ENCODE data around the gene TMEM130.
"Not testable (repeated sequence)": the region's sequence is repeated elsewhere in the genome, so short reads cannot be mapped to it uniquely, and the experiment has no call there.

TMEM130 gene

GRCh38 chr7:98877146-98877545 is 7.3 kb upstream of the TMEM130 start:
- no peak for DNase-seq (ENCODE audit: low read depth)

GRCh38 chr7:98875501-98875900 is 5.7 kb upstream of the TMEM130 start:
- DNase-seq (ENCODE audit: low read depth) = no peak

GRCh38 chr7:98874942-98875341 is 5.1 kb upstream of the TMEM130 start:
- no peak for DNase-seq (ENCODE audit: low read depth)

- not testable (repeated sequence) for DNase-seq (ENCODE audit: low read depth)
Measured at GRCh38 chr7:98873610-98874009, 3.8 kb upstream of the TMEM130 start.

- no peak for DNase-seq (ENCODE audit: low read depth)
Measured at GRCh38 chr7:98872328-98872924, 2.6 kb upstream of the TMEM130 start.

- DNase-seq (ENCODE audit: low read depth) = no peak
Measured at GRCh38 chr7:98870807-98871491, 1.1 kb upstream of the TMEM130 start.

- peak; percentile 38 for DNase-seq (ENCODE audit: low read depth)
Measured at GRCh38 chr7:98870121-98870651, 372 bp upstream of the TMEM130 start.

GRCh38 chr7:98869027-98869596 is 702 bp downstream of the TMEM130 start:
- DNase-seq (ENCODE audit: low read depth) = no peak

- no peak for DNase-seq (ENCODE audit: low read depth)
Measured at GRCh38 chr7:98868450-98868849, 1.4 kb downstream of the TMEM130 start.

- DNase-seq (ENCODE audit: low read depth) = no peak
Measured at GRCh38 chr7:98866765-98867164, 3.0 kb downstream of the TMEM130 start.

- DNase-seq (ENCODE audit: low read depth) = no peak
Measured at GRCh38 chr7:98866351-98866750, 3.5 kb downstream of the TMEM130 start.

- no peak for DNase-seq (ENCODE audit: low read depth)
Measured at GRCh38 chr7:98864731-98865453, 4.9 kb downstream of the TMEM130 start.

- DNase-seq (ENCODE audit: low read depth) = no peak
Measured at GRCh38 chr7:98863601-98864000, 6.2 kb downstream of the TMEM130 start.

- no peak for DNase-seq (ENCODE audit: low read depth)
Measured at GRCh38 chr7:98862716-98863420, 6.9 kb downstream of the TMEM130 start.

GRCh38 chr7:98862203-98862602 is 7.6 kb downstream of the TMEM130 start:
- DNase-seq (ENCODE audit: low read depth) = no peak

GRCh38 chr7:98860071-98860470 is 9.7 kb downstream of the TMEM130 start:
- no peak for DNase-seq (ENCODE audit: low read depth)

GRCh38 chr7:98855610-98856422 is 14.0 kb downstream of the TMEM130 start:
- DNase-seq (ENCODE audit: low read depth) = no peak

- DNase-seq (ENCODE audit: low read depth) = no peak
Measured at GRCh38 chr7:98852826-98853225, 17.0 kb downstream of the TMEM130 start.

- no peak for DNase-seq (ENCODE audit: low read depth)
Measured at GRCh38 chr7:98848918-98849317, 20.9 kb downstream of the TMEM130 start.

- DNase-seq (ENCODE audit: low read depth) = not testable (repeated sequence)
Measured at GRCh38 chr7:98842552-98842951, 27.3 kb downstream of the TMEM130 start.

Data from activated T-helper 1 cell treated with Interleukin-2 at 50 U/mL for 16 hours (primary cell).